ENCODE measurements around the gene UMODL1. TPM values are rescaled to one million over a fixed set of nuclear protein-coding genes. Genes with fewer than 3 reads are reported as not detected.
A peak's percentile ranks its signal among the peaks of the same experiment; 100 is the strongest.

The UMODL1 gene
- total RNA-seq, 1 donor from 2014 or later = not detected

GRCh38 chr21:42151148-42151947 lies 80.2 kb downstream of the UMODL1 start:
- no peak for ATAC-seq
- DNase-seq (ENCODE audit: low spot score) = peak; percentile 51
- intact Hi-C loops (cut with DNase I) = loop anchor here (10.0 kb wide), 1 partner anchor 103 kb away; no protein-coding TSS in a partner anchor

- no peak for ATAC-seq
- intact Hi-C loops (cut with DNase I) = loop anchor here (10.0 kb wide), 1 partner anchor 103 kb away; no protein-coding TSS in a partner anchor
Measured at GRCh38 chr21:42151948-42152220, 80.8 kb downstream of the UMODL1 start.

GRCh38 chr21:42153046-42153686 lies 82.0 kb downstream of the UMODL1 start:
- no peak for ATAC-seq
- DNase-seq (ENCODE audit: low spot score) = peak; percentile 48
- intact Hi-C loops (cut with DNase I) = loop anchor here (10.0 kb wide), 1 partner anchor 102 kb away; no protein-coding TSS in a partner anchor

More at GRCh38 chr21:42151948-42152220, 80.8 kb downstream of the UMODL1 start:
- DNase-seq (ENCODE audit: low spot score) = no peak

GRCh38 chr21:42153746-42154145 lies 82.6 kb downstream of the UMODL1 start:
- no peak for ATAC-seq
- peak; percentile 23 for DNase-seq (ENCODE audit: low spot score)
- intact Hi-C loops (cut with DNase I) = loop anchor here (10.0 kb wide), 1 partner anchor 101 kb away; no protein-coding TSS in a partner anchor

GRCh38 chr21:42154237-42155044 lies 83.3 kb downstream of the UMODL1 start:
- DNase-seq (ENCODE audit: low spot score) (peak; percentile 39), ATAC-seq (no peak)
- intact Hi-C loops (cut with DNase I) = loop anchor here (10.0 kb wide), 1 partner anchor 100 kb away; no protein-coding TSS in a partner anchor

DNA sequence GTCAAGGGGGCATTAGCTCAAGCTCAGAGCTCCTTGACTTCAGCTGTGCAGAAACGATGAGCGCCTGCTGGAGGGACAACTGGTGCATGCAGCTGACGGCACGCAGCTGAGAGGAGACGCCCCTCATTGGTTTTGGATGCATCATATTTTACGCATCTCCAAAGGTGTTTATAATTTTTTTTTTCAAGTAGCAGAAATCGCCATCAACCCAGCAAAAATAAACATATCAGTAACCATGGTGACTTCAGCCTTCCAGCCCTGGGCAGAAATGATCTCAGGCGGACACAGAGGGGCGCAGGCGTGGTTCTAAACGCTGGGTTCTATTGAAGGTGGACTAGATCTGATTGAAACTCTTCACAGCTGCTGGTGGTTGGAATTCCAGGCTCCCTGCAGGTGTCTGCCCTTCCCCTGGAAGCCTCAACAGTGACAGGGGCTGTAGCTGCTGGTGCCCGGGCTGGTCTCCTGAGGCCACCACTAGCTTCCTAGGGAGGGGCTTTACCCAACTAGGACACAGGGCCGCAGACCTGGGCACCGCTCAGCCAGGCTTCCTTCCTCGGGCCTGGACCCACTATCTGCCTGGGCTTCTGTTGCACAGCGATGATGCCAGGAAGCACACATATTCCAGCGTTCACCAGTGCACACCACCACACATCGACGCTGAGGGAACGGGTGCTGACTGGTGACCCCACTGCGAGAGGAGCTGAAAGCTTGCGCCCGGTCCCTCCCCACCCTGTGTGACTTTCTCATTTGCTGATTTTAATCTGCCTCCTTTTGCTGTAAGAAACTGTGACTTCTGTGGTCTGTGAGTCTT lies 84.1 kb downstream of the UMODL1 start:
- DNase-seq (ENCODE audit: low spot score) (peak; percentile 44), ATAC-seq (no peak)
- intact Hi-C loops (cut with DNase I) = loop anchor here (10.0 kb wide), 1 partner anchor 100 kb away; no protein-coding TSS in a partner anchor

DNA sequence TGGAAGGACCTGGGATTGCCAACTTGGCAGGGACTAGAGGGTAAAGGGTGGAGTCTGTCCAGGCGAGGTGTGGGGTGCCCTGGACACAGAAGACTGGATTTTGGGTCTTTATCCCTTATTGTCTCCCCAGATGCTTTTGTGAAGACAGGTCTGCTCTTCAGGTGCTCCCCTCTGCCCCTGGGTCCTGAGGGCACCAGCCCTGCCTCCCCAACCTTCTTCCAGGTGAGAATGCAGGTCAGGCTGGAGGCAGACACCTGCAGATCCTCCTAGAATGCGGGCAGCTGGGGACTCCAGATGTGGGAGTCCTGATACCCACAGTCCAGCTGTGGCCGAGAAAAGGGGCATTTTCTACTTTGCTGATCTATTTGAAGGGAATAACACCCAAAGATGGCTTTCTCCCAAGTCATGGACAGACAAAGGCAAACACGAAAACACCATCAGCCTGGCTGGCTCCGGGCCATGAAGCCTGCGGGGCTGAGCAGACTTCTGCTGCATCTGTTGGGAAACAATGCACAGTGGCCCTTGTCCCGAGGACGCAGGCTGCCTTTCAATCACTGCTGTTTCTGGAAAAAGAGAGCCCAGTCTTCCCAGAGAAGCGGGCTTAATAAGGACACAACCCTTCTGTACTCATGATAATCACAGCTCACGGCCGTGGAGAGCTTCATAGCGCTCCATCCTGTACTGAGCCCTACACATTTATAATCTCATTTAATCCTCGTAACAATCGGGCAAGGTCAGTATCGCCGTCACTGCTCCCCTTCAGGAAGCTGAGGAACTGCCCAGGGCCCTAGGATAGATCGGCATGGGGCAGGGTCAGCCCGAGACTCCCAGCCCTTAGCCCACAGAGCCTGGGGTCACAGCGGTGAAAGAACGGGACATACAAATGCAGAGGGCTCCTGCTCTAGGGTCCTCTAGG lies 85.8 kb downstream of the UMODL1 start:
- DNase-seq (ENCODE audit: low spot score) (peak; percentile 57), ATAC-seq (peak; percentile 45)
- intact Hi-C loops (cut with DNase I) = loop anchor here (10.0 kb wide), 1 partner anchor 98 kb away; no protein-coding TSS in a partner anchor

GRCh38 chr21:42157606-42158310 lies 86.6 kb downstream of the UMODL1 start:
- ATAC-seq (no peak), DNase-seq (ENCODE audit: low spot score) (no peak)
- intact Hi-C loops (cut with DNase I) = loop anchor here (10.0 kb wide), 1 partner anchor 97 kb away; no protein-coding TSS in a partner anchor

DNA sequence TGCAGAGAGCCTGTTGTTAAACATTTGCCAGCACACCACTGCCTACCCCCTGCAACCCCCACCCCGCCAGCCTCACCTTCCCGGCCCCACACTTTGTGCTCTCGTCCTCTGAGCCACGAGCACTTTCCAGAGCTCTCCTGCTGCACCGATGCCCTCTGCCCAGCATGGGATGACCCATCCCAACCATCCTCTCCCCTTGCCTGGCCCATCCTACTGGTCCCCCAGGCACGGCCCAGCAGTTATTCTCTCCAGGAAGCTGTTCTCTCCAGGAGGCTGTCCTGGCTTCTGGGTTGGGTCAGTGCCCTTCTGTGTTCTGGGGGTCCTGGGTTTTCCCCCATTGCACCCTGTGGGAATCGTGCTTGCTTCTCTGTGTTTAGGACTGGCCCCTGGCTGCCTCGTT lies 87.7 kb downstream of the UMODL1 start:
- intact Hi-C loops (cut with DNase I) = loop anchor here (10.0 kb wide), 1 partner anchor 96 kb away; no protein-coding TSS in a partner anchor
- DNase-seq (ENCODE audit: low spot score) (no peak), ATAC-seq (no peak)

DNA sequence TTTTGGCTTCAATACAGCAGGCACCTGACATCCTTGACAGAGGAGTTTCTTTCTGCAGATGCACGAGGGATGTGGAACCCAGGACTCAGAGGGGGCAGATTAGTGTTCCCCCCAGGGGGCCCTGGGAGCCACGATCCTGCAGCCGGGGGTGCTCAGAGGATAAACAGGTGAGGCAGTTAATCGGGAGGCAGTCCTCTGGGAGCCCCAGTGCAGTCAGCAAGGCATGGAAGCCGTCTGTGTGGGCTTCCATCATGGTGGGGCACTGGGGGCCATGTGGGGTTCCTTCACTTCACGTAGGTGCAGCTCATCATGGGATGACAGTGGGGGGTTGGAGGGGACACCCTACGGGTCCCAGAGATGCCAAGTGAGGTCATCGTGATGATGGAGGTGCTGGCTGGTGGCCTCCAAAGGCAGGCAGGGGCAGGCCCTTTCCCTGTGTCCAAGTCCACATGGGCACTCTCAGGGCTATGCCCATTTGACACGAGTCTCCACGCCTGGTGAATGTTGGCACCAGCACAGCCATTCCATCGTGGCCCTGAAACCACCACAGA lies 88.5 kb downstream of the UMODL1 start:
- intact Hi-C loops (cut with DNase I) = loop anchor here (10.0 kb wide), 1 partner anchor 95 kb away; no protein-coding TSS in a partner anchor
- no peak for ATAC-seq
- DNase-seq (ENCODE audit: low spot score) = no peak

- ATAC-seq (no peak), DNase-seq (ENCODE audit: low spot score) (no peak)
- intact Hi-C loops (cut with DNase I) = no loop called here
Measured at GRCh38 chr21:42160111-42160721, 89.1 kb downstream of the UMODL1 start.

DNA sequence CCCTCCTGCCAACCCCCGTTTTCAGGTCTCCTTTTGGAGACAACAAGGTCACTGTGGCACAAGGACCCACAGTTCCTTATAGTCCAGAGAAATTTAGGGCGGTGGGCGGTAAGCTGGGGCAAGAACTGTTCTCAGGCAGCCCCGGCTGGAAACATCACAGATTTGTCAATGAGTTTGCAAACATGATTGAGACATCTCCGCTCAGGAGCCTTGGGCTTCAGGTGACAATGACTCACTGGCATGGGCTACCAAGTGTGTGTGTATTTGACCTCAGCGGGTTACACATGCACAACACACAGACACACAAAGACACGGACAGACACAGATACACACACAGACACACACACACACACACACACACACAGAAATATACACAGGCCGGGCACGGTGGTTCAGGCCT lies 89.6 kb downstream of the UMODL1 start:
- DNase-seq (ENCODE audit: low spot score) (no peak), ATAC-seq (no peak)
- intact Hi-C loops (cut with DNase I) = no loop called here

DNA sequence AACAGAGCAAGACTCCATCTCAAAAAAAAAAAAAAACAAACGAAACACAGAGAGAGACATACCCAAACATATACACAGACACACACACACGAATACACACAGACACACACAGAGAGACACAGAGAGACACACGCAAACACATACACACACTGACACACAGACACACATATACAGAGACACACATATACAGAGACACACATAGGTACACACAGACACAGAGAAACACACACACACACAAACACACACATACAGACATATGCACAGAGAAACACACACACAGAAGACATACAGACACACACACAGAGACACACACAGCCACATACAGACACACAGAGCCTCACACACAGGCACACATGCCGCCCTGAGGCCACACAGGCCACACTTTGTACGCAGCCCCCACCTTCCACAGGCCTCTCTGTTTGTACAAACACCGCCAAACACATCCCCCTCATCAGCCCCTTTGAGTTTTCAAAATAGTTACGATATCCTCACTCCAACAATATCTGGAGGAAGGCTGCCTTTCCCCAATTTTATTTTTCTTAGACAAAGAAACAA lies 90.4 kb downstream of the UMODL1 start:
- no peak for ATAC-seq
- no peak for DNase-seq (ENCODE audit: low spot score)
- intact Hi-C loops (cut with DNase I) = no loop called here

DNA sequence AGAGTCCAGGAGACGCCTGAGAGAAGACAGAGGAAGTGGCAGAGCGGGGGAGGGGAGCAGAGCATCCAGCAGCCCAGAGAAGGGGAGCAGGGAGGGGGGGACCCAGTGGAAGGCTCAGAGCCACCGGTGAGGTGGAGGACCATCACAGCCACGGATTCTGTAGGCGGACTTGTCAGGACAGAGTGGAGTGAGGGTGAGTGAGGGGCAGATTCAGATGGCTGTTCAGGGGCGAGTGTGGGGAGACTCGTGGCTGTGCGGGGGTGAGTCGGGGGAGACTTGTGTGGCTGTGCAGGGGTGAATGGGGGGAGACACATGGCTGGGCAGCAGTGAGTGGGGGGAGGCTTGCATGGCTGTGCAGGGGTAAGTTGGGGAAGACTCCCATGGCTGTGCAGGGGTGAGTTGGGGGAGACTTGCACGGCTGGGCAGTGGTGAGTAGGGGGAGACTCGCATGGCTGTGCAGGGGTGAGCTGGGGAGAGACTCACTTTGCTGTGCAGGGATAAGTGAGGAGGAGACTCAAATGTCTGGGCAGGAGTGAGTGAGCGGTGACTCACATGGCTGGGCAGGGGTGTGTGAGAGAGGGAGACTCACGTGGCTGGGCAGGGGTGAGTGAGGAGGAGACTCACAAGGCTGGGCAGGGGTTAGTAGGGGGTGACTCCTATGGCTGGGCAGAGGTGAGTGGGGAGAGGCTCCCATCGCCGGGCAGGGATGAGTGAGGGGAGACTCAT lies 91.0 kb downstream of the UMODL1 start:
- no peak for ATAC-seq
- no peak for DNase-seq (ENCODE audit: low spot score)
- intact Hi-C loops (cut with DNase I) = no loop called here

DNA sequence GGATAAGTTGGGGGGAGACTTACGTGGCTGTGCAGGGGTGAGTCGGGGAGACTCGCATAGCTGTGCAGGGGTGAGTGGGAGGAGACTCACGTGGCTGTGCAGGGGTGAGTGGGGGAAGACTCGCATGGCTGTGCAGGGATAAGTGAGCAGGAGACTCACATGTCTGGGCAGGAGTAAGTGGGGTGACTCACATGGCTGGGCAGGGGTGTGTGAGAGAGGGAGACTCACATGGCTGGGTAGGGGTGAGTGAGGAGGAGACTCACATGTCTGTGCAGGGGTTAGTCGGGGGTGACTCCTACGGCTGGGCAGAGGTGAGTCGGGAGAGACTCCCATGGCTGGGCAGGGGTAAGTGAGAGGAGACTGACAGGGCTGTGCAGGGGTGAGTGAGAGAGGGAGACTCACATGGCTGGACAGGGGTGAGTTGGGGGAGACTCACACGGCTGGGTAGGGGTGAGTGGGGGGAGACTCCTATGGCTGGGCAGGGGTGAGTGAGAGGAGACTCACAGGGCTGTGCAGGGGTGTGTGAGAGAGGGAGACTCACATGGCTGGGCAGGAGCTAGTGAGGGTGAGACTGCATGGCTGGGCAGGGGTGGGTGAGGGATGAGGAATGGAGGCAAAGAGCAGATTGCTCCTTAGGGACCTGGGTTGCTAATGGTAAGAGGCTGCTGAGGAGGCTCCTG lies 91.9 kb downstream of the UMODL1 start:
- intact Hi-C loops (cut with DNase I) = no loop called here
- no peak for DNase-seq (ENCODE audit: low spot score)
- peak; percentile 41 for ATAC-seq

All from sciatic nerve (tissue), 2 donors.